Hippocampal formation (tissue), 2 donors: ENCODE results near the gene RADIL.

ENCODE experiments used
- DNase-seq, 2 donors: peaks; one replicate each; lab custom pipeline; 2025; lab: John Stamatoyannopoulos, UW

The RADIL gene

GRCh38 chr7:4831723-4832495 is 51.6 kb downstream of the RADIL start:
- no peak for DNase-seq

DNA sequence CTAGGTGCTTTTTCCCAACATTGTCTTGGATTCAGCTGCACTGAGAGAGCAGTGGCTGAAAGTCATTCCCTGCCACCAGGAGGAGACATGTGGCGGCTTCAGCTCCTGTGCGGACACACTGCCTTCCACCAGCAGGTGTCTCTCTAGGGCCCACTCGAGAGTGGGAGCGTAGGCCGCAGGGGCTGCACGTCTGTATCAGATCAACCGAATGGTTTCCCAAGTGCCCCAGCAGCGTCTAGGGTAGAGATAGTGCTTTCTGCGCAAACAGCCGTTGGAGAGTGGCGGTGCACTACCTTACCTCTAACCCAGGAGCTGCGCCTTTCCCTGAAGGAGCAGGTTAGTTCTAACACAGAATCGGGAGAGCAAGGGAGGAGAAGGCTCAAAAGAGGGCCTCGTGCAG is 53.3 kb downstream of the RADIL start:
- peak; percentile 22 to 58 for DNase-seq

DNA sequence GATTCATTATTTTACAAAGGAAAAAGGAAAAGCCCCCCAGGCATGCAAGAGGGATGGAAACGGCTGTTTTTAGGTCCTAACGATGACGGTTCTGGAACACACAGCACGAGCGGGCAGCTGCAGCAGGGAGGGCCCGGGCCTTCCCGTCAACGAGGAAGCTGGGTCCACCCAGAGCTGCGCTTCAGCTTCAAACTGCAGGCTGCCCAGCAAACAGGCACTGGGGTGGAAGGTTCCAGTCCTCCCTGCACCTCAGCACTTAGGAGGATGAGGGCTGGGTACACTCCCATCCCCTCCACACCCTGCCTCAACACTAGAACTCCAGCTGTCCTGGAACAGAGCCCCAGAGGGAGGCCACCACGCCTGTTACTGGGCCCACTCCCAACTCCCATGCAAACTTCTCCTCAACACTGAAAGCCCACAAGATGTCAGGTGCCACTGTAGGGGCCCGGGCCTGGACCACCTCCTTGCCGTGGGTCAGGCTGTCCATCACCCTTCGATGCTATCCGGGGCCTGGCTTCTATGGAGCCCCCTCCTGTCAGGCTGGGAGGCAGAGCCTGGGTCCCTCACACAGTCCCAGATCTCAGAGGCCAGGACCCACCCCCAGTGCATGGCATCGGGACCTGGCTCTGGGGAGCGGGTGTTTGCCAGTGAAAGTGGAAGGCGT is 54.7 kb downstream of the RADIL start:
- DNase-seq: no peak

GRCh38 chr7:4825081-4825480 is 58.4 kb downstream of the RADIL start:
- no peak for DNase-seq

- DNase-seq: no peak
Measured at GRCh38 chr7:4824120-4824775, 59.3 kb downstream of the RADIL start.

DNA sequence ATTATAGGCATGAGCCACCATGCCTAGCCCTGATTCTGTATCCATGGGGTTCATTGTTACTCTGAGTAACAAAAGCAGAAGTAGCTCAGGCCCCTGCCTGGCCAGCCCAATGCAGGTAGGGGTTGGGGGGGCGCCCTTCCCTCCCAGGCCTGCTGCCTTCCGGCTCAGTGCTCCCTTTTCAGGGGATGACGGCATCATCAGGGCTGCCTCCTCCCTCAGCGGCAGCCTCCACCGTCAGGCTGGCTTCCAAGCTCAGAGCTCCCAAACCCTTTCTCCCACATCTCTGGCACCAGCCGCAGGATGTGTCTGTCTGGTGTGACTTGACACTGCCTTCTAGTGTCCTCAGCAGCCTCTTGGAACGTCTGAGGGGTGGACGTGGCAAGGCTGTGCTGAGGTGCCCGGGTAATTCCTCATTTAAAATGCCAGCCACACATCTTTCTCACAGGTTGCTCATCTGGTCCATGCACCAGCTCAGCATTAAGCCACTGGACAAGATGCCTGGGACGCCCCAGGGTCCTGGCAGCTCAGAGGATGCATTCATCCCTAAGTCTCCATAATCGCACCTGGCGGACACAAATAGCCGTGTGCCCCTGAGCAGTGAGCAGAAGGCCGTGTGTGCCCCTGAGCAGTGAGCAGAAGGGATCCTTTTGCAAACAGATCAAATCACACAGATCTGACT is 59.9 kb downstream of the RADIL start:
- no peak for DNase-seq

DNA sequence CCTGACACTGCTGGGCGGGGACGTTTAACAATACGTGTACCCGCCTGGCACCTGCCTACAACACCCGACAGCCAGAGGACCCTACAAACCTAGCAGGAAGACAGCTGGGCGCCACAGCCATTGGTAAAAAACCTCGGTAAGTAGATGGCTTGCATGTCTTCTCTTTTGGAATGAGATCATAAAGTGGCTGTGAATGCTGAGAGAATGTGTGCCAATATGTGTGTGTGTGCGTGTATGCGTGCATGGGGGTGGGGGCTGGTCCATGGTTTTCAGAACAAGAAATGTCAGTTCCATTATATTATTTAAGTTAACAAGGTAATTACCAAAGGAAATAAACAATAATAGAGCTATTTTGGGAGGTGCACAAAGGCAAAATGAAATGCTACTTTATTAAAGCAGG is 60.8 kb downstream of the RADIL start:
- DNase-seq: no peak

GRCh38 chr7:4820967-4821471 is 62.5 kb downstream of the RADIL start:
- DNase-seq: no peak

DNA sequence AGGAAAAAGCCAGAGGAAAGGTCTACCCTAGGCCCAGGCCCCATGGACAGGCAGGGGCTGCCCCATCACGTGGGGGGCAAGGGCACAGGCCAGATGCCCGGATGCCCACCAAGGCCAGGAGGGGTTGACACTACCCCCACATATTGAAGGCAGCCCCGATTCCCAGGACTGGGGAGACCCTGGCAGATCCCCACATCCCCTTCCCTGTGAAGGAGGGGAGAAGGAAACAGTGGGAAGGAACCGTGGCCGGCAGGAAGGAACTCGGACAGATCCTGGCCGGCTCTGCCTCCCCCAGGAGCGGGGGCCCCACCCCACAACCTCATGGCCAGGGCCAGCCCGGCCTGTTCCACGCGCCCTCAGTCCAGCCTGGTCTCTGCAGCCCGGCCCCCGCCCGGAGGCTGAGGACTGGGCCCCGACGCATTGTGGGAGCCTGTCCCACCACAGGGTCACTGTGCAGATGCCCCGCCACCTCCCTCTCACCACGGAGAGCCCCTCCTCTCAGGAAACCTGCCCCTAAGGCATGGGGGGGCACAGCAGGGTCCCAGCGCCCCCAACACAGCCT is 63.0 kb downstream of the RADIL start:
- no peak for DNase-seq

- DNase-seq: no peak
Measured at GRCh38 chr7:4819560-4820404, 63.7 kb downstream of the RADIL start.

DNA sequence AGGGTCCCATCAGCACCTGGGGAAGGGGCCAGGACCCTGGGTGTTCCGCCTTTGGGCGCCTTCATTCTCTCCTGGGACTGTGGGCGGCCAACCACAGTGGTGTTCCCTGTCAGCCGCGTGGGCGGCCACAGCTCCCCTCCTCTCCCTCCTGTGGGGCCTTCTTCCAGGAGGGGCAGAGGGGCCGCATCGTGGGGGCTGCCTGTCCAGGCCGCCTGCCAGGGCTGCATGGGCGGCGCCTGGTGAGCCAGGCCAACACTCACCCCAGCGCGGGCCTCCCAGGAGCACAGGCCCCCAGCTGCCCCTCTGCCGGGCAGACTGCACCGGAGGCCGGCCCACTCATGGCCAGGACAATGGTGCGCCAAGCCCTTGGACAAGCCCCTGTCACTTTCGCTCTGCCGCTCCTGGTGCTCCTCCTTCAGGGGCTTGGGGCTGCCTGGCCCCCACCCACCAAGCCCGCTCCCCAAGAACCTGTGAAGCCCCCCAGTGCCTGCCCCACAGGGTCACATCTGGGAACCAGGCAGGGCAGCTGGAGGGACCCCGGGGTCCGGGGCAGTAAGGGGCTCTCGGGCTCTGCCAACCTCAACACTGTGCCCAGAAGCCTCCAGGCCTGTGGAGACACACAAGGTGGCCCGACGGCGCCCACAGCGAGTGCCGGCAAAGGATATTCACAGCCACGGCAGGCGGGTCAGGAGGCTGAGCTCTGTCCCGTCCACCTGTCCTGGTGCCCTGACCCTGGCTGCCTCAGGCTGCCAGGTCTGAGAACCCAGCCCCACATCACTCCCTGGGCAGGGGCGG is 65.3 kb downstream of the RADIL start:
- DNase-seq: no peak

DNA sequence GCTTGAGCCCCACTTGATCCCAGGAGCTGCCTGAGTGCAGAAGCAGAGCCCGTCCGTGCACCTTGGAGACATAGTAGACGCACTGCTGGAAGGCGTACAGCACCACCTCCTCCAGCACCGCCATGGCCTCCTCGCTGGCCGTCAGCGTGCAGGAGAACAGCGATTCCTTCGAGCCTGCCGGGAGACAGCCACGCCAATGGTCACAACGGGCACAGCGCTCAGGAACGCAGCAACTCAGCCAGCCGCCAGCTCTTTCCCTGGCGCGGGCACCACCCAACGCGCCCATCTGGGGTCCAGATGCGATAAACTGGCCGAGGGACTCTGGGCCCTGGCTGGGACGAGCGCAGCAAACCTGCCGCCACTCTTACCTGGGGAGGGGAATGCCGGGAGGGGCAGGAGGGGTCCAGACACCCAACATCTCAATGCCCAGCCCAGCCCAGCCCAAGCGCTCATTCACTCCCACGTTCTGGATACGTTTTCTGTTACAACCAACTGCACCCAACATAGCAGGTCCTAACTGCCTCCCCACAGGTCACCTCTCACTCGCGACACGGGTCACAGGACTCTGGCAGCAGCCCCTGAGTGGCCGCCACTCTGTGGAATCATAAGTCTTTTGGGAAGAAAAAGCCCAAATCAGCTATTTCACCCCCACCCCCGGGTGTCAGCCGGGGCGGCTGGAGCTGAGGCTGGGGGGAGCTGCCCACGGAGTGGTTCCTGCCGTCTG is 66.2 kb downstream of the RADIL start:
- DNase-seq: no peak

DNA sequence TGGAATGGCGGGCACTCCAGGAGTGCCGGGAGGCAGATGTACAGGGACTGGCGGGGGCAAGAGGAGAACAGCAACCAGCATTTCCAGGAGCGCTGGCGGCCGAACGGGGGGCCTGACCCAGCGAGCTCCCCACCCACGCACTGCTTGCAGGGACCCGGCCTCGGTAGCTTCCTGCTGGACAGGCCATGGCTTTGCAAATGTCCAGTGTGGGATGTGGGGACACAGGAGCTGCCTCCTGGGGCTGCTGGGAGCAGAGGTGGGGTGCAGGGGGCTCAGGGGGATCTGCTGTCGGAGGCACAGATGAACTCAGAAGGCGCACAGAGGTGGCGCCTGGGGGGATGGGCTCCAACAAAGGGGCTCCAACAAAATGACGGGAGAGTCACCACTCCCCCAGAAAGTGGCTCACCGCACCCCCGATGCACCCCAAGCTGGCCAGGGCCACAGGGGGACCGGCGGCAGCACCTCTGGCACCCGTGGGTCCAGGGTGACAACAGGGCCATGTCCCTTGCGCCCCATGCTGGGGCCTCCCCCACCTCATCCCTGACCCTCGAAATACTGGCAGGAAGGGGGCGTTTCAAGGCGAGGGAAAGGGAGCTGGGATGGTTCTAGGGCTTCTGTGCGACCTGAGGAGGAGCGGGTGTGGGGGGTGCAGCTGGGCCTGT is 67.0 kb downstream of the RADIL start:
- DNase-seq: no peak

- no peak for DNase-seq
Measured at GRCh38 chr7:4815609-4816418, 67.7 kb downstream of the RADIL start.

DNA sequence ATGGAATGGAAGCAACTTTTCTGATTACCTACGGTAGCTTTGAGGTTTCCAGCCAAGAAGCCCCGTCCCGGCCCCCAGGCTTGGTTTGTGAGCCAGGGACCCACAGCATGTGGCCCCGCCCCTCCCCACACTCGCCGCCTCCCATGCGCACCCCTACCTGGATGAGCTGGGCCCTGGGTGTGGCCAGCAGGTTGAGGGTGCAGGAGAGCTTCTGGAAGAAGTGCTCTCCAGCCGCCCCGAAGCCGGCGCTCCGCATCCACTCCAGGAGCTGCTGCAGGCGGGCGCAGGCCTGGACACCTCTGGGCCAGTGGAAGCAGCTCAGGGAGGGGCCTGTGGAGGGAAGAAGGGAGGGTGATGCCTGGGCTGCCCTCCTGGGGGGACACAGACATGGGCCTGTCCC is 68.4 kb downstream of the RADIL start:
- no peak for DNase-seq

DNA sequence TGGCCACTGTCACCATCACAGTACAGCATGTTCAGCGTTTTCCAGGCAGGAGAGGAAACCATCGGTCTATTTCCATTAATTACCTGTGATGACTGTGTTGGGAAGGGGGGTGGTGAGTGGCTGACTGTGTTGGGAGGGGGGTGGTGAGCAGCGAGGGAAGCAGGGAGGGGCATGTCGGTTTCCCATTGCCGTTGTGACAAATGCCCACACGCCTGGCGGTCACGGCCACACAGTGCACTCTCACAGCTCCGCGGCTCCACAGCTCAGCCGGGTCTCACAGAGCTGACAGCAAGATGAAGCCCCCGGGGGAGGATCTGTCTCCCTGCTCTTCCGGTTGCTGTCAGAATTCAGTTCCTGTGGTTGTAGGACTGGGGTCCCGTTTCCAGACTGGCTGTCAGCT is 69.1 kb downstream of the RADIL start:
- no peak for DNase-seq

GRCh38 chr7:4809666-4810065 is 73.8 kb downstream of the RADIL start:
- DNase-seq: no peak

GRCh38 chr7:4809091-4809591 is 74.4 kb downstream of the RADIL start:
- DNase-seq: peak in 1 of 2 donors; percentile 22
